ENCODE results near the gene PRDM16. TPM values are rescaled to one million over a fixed set of nuclear protein-coding genes. Genes with fewer than 3 reads are reported as not detected.

The PRDM16 gene
- total RNA-seq, 1 donor from 2014 or later = 5.6 TPM

DNA sequence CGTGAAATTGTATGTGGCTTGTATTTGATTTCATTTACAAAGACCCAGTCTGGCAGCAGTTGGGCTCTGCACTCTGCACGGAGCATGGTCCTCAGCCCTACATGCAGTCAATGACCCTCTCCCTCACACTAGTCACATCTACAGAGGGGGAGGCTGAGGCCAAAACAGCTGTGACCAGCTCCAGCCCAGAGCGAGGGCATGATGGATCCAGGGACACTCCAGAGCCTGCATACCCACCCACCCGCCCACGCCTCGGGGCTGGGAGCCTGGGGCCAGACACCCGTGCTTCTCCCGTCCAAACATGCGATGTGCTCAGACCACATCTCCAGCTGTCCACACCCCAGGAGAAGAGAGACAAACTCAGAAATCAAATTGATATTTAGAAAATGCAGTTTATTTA is 14.0 kb upstream of the PRDM16 start:
- no peak overlapping the region for H3K4me3 ChIP-seq (ENCODE audit: low read depth, low read length)
- no peak for DNase-seq (ENCODE audit: low read depth)
- no peaks in the 10 kb centered on the region for H3K36me3 ChIP-seq (ENCODE audit: control insufficient read depth, insufficient read depth, low read length)
- H3K27me3 ChIP-seq (ENCODE audit: control insufficient read depth, insufficient read depth, low read length) = peaks cover 3% of the 10 kb centered on the region
- TF ChIP-seq, protein P1, sequence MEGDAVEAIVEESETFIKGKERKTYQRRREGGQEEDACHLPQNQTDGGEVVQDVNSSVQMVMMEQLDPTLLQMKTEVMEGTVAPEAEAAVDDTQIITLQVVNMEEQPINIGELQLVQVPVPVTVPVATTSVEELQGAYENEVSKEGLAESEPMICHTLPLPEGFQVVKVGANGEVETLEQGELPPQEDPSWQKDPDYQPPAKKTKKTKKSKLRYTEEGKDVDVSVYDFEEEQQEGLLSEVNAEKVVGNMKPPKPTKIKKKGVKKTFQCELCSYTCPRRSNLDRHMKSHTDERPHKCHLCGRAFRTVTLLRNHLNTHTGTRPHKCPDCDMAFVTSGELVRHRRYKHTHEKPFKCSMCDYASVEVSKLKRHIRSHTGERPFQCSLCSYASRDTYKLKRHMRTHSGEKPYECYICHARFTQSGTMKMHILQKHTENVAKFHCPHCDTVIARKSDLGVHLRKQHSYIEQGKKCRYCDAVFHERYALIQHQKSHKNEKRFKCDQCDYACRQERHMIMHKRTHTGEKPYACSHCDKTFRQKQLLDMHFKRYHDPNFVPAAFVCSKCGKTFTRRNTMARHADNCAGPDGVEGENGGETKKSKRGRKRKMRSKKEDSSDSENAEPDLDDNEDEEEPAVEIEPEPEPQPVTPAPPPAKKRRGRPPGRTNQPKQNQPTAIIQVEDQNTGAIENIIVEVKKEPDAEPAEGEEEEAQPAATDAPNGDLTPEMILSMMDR (IDR thresholded peaks at IDR 0.05; ENCODE audit: insufficient read depth, low read length, poor library complexity, severe bottlenecking) = no peak

DNA sequence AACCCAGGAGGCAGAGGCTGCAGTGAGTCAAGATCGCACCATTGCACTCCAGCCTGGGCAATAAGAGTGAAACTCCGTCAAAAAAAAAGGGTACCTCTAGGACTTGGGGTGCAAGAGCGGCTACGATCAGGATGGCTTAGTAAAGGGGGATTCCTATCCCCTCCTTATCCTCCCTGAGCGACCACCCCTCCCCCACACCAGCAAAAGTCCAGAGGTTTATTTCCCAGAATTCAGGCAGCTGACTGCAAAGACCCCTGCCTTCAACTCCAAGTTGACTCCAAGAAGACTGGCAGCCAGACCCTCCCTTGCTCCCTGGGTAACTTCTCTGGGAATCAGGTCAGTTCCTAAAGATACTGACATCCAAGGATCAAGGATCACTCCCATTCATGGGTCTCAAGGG is 12.4 kb upstream of the PRDM16 start:
- no peak for DNase-seq (ENCODE audit: low read depth)
- H3K36me3 ChIP-seq (ENCODE audit: control insufficient read depth, insufficient read depth, low read length) = no peaks in the 10 kb centered on the region
- TF ChIP-seq, protein P1 (IDR thresholded peaks at IDR 0.05; ENCODE audit: insufficient read depth, low read length, poor library complexity, severe bottlenecking) = no peak
- no peak overlapping the region for H3K4me3 ChIP-seq (ENCODE audit: low read depth, low read length)
- H3K27me3 ChIP-seq (ENCODE audit: control insufficient read depth, insufficient read depth, low read length) = peaks cover 18% of the 10 kb centered on the region

DNA sequence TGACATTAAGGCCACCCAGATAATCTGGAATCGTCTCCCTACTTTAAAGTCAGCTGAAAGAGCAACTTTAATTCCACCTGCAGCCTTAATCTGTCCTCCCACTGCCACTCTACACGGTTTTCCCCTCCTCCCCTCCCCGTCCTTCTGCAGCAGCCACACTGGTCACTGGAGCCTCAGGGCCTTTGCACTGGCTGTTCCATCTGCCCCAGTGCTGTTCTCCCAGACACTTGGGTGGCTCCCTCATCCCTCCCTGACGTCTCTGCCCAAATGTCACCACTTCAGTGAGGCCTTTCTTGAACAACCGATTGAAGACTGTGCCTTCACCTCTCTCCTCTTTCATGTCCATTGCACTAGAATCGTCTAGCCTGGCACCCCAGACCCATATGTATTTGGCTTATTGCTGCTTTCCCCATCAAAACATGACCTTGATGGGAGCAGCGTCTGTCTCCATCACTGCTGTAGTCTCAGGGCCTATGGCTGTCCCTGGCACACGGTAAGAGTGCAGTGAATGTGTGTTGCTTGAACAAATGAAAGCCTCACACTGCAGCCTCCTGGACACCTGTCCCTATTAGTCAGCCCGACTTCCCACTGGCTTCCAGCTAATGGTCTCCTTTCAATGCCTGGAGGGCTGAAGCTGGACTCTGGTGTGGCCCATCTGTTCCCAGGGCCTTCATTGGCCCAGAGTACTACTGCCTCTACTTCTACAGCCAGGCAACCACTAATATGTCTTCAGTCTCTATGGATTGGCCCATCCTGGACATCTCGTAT is 10.6 kb upstream of the PRDM16 start:
- Histone ChIP-seq H3K36me3 (ENCODE audit: control insufficient read depth, insufficient read depth, low read length) (no peaks in the 10 kb centered on the region), H3K4me3 (ENCODE audit: low read depth, low read length) (no peak overlapping the region), H3K27me3 (ENCODE audit: control insufficient read depth, insufficient read depth, low read length) (peaks cover 36% of the 10 kb centered on the region)
- TF ChIP-seq, protein P1 (IDR thresholded peaks at IDR 0.05; ENCODE audit: insufficient read depth, low read length, poor library complexity, severe bottlenecking) = no peak
- DNase-seq (ENCODE audit: low read depth) = no peak

DNA sequence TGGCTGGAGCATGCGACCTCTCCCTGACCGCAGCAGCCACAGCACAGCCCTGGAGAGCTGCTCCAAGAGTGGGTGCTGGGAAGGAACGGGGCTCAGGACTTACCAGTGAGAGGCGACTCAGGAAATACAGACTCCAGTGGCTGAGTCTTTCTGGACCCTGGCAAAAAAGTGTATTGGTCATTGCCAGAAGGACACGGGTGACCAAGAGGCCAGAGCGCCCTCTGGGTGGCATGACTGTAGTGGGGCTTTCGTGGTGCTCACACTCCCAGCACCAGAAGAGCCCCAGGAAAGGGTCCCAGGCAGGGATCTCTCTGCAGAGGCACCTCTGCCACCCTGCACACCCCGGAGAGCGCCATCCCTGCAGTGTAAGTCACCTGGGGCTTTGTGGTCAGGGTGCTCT is 8.9 kb upstream of the PRDM16 start:
- DNase-seq (ENCODE audit: low read depth) = no peak
- Histone ChIP-seq H3K27me3 (ENCODE audit: control insufficient read depth, insufficient read depth, low read length) (peaks cover 52% of the 10 kb centered on the region), H3K36me3 (ENCODE audit: control insufficient read depth, insufficient read depth, low read length) (no peaks in the 10 kb centered on the region), H3K4me3 (ENCODE audit: low read depth, low read length) (no peak overlapping the region)
- TF ChIP-seq, protein P1 (IDR thresholded peaks at IDR 0.05; ENCODE audit: insufficient read depth, low read length, poor library complexity, severe bottlenecking) = no peak

DNA sequence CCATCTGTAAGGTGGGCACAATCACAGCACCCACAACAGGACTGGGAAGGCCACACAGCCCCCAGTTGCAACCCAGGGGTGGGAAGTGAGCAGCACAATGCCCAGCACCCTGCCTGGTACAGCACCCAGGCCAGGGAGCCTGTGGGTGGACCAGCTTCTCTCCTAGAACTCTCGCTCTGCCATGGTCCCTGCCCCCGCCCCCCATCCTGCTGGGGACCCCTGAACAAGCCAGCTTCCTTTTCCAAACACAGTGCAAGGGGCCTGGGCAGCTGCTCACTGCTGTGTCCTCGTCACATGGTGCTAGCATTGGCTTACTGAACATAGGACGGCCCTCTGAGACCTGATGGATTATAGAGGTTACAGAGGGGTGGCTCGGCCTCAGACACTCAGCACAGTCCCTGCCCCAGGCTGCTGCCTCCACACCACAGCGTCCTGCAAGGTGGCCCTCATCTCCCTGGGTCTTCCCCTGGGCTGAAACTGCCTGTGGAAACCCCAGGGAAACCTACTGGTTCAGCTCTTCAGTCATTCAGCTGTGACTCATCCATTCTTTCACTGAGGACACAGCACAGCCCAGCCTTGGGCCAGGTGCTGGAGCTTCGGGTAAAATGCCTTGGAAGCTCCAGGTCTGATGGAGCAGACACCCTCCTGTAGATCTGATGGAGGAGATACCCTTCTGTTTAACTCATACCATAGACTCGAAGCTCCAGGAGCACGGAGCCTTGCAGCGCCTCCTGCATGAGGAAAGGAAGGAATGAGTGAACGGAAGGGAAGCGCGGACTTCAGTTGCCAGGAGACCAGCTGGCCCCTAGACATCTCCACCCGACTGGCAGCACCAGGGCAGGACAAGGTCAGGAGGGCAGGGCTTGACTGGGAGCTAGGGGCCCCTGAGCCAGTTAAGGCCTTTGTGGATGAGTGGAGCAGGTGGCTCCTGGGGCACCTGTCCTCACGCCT is 8.1 kb upstream of the PRDM16 start:
- peaks cover 60% of the 10 kb centered on the region for H3K27me3 ChIP-seq (ENCODE audit: control insufficient read depth, insufficient read depth, low read length)

More for the DNA sequence above, 8.1 kb upstream of the PRDM16 start:
- Histone ChIP-seq H3K4me3 (ENCODE audit: low read depth, low read length) (no peak overlapping the region), H3K36me3 (ENCODE audit: control insufficient read depth, insufficient read depth, low read length) (no peaks in the 10 kb centered on the region)
- no peak for DNase-seq (ENCODE audit: low read depth)
- TF ChIP-seq, protein P1 (IDR thresholded peaks at IDR 0.05; ENCODE audit: insufficient read depth, low read length, poor library complexity, severe bottlenecking) = no peak

All from kidney epithelial cell (primary cell).